PC-9 (cell line): ENCODE measurements around the gene SPPL2A.

Source experiments
- CTCF ChIP-seq: fragments of 200-600 bp; sonication (generic); conservative IDR thresholded peaks from 2 replicates; pipeline ENCODE4 v1.6.1; 2017; ENCODE audit warnings: mixed run types, antibody characterized with exemption, mild to moderate bottlenecking, moderate library complexity
- EZH2 ChIP-seq: fragments of 200-600 bp; sonication (generic); IDR thresholded peaks from 2 replicates; pipeline ENCODE4 v1.8.0; 2017; ENCODE audit warnings: antibody characterized with exemption, low read depth

- TF ChIP-seq CTCF (no peak), EZH2 (no peak)
These were observed 67.4 kb downstream of the SPPL2A start for GRCh38 chr15:50698101-50698500.
